NCI-H146 (cell line): ENCODE results near the gene MYL5.
"Not testable (repeated sequence)": the region's sequence is repeated elsewhere in the genome, so short reads cannot be mapped to it uniquely, and the experiment has no call there.

ENCODE experiments used
- DNase-seq: peaks from one replicate; lab custom pipeline; 2025; lab: John Stamatoyannopoulos, UW

Gene MYL5

GRCh38 chr4:657834-658667 lies 16.3 kb upstream of the MYL5 start:
- DNase-seq = no peak

DNA sequence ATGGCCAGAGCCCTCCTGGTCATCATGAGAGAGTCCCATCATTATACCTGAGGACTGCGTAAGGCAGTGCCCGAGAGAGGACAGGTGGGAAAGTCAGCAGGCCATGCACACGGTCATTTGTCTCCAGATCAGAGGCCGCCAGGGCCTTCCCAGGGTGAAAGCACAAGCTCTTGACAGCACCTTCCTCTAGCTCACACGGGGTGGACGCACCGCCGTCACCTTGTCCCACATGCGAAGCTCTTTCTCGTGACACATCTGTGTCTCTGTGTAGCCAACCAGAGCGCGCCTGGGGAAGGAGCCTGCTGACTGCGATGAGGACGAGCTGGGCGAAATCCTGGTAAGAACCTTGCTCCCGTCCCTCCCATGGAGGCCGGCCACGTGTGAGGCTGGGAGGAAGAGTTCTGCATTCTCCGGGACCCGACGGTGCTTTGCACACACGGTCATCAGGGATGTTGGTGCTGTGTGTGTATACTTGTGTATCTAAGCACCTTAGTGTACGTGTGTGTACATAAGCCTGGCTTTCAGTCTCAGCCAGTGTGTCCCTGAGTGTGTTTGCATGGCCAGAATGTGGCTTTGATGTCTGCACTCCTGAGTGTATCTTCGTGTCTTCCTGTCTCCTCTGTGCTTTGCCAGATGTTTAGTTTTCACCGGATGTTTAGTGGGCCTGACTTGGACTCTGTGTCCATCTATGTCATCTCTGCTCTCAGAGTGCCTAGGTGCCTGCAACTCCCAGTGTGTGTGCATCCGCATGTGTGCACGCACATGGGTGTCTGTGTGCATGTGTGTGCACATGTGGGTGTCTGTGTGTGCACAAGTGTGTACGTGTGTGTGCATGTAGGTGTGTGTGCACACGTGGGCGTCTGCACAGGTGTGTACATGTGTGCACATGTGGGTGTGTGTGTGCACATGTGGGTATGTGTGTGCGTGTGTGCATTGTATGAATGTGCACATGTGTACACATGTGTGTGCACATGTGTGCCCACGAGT lies 15.4 kb upstream of the MYL5 start:
- no peak for DNase-seq

GRCh38 chr4:659851-660250 lies 14.5 kb upstream of the MYL5 start:
- no peak for DNase-seq

- DNase-seq = no peak
These were observed 13.9 kb upstream of the MYL5 start for GRCh38 chr4:660401-660800.

DNA sequence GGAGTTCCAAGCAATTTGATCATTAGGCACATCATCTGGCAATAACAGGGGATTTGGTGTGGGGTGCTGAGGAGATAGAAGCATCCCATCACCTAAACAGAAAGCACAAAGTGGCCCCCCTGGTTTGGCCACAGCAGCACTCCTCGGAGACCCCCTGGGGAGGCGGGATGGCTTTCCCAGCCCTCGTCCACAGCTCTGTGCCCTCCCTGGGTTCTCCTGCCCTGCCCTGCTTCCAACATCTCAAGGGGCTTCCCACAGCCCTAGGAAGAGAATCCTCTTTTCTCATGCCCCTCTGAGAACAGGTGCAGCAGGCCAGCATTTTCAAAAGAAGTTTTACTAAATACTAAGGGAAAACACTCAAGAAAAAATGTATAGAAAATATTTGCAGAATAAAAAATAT lies 13.1 kb upstream of the MYL5 start:
- no peak for DNase-seq

- DNase-seq = no peak
These were observed 12.2 kb upstream of the MYL5 start for GRCh38 chr4:661881-662761.

DNA sequence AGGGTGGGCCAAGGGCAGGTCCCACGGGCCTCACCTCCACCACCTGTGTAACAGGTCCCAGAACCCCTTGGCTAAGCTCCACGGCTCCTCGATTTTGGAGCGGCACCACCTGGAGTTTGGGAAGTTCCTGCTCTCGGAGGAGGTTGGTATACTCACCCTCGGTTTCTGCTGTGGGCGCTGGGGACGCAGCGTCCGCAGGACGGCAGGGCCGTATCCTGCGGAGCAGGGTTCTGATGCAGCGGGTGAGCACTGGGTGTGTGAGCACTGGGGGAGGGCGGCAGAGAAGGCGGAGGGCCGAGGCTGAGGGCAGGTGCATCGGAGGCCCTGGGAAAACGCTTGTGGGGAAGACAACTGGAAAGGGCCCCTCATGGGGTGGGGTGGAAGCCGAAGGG lies 11.3 kb upstream of the MYL5 start:
- DNase-seq = no peak

DNA sequence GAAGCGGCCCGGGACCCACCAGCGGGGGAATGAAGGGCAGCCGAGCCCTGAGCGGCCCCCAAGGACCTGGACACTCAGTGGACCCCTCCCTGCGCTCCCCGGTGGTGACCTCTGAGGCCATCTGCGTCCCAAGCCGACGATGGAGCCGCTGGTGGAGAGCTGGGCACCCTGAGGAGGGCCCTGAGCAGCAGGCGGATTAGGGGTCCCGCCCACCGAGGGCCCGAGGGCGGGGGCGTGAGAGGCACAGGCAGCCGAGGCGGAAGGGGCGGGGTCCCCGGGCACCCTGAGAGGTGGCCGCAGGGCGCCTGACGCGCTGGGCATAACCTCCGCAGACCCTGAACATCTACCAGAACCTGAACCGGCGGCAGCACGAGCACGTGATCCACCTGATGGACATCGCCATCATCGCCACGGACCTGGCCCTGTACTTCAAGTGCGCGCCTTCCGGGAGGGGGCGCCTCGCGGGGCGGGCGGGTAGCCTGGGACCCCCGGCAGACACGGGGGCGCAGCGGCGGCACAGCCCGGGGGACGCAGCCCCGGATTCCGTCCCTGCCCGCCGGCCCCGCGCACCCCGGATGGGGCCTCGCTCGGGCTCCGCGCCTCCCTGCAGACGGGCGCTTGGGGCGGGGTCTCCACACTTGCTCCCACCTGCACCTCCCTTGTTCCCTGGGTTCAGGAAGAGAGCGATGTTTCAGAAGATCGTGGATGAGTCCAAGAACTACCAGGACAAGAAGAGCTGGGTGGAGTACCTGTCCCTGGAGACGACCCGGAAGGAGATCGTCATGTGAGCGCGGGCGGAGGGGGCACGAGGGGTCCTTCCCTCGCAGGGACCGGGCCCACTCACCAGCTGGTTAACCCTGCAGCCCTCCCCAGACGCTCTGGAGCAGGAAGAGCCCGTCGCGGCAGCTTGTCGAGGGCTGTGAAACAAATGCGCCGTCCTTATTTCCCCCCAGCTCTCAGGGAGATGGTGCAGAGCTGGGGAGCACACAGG lies 10.6 kb upstream of the MYL5 start:
- DNase-seq = peak; percentile 90

GRCh38 chr4:664713-665231 lies 9.6 kb upstream of the MYL5 start:
- no peak for DNase-seq

GRCh38 chr4:665381-665750 lies 9.0 kb upstream of the MYL5 start:
- DNase-seq = no peak

DNA sequence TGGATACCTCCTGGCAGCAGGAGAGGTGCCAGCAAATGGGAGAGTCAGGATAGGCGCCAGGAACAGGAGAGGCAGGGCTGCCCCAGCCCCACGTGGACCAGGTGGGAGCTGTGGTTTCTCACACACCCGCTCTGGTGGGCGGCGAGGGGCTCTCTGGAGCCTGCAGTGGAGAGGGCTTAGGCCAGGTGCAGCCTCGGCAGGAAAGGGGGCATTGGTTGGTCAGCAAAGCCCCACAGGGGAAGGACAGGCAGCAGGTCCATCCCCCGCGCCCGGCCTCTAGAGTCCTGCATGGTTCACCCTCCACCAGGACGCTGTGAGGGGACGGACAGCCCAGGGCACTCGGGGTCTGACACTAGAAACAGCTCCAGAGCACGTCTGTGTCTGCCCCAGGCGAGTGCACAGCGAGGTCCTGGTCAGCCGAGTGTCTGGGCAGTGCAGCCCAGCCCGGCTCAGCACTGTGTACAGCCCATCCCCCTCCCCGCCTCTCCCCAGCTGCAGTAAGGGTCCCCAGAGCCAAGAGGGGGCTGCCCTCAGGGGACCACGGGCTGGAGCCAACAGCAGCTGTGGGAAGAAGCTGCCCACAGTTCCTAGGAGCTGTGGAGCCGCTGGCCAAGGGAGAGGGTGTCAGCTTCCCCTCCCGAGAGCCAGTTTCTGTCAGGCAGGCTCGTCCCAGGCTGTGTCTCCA lies 8.4 kb upstream of the MYL5 start:
- no peak for DNase-seq

- no peak for DNase-seq
These were observed 7.9 kb upstream of the MYL5 start for GRCh38 chr4:666436-666810.

DNA sequence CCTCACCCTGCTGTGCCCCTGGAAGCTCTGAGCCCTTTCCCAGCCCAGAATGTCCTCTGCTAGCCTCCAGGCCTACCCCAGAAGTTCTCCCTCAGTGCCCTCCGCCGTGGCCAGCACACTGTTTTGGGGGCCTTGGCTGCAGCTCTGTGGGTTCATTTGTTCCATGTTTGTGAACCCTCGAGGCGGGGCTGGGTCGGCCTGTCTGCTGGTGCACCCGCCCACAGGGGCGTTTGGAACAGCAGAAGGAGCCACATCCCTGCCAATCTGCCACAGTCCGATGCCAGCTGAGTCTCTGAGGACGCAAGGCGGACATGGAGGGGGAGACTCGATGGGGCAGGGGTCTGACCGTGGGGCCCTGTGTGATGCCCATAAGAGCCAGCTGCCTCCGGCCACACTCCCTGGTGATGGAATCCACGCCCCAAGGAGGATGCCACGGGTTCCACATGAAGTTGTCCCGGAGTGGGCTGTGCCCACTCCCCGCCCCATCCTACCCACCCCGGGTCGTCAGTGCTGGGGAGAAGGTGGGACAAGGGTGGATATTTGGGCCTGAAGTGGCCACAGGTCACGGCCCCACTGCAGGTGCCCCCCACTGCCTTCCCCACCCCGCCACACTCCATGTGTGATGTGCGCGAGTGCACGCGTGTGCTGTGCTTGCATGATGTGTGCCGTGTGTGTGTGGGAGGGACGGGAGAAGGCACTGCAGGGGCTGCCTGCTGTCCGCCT lies 7.4 kb upstream of the MYL5 start:
- DNase-seq = no peak

- no peak for DNase-seq
These were observed 6.8 kb upstream of the MYL5 start for GRCh38 chr4:667545-667925.

GRCh38 chr4:668219-668618 lies 6.1 kb upstream of the MYL5 start:
- not testable (repeated sequence) for DNase-seq

GRCh38 chr4:669806-670559 lies 4.4 kb upstream of the MYL5 start:
- DNase-seq = not testable (repeated sequence)

- DNase-seq = no peak
These were observed 2.6 kb upstream of the MYL5 start for GRCh38 chr4:671769-672168.

DNA sequence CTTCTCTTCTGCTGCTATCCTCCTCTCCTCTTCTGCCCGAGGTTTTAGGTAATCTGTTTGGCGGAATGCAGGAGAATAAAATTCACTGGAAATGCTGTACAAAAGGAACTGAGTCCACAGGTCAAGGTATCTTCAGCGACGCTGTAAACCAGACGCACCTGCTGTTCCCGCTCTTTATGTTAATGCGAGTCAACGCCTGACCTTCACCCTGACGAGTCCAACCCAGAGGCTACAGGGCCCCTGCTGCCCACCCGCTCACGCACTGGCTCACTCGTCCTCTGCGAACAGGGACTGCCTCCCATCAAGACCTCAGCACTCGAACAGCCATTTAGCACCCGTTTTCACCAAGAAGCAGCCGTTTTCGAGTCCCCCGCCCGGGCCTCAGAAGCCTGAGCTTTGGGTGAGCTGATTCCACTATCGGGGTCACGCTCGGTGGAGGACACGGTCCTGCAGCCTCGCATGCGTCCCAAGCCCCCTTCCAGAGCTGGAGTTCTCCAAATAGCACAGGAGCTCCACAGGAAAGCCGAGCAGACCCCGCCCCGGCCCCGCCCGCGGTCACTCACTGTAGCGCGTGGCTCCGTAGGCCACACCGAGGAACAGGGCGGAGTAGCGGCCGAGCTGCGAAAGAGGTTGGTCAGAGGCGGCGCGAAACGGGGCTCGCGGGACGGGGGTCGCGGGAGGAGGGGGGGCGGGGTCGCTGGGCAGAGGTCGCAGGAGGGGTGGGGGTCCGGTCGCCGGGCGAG lies 822 bp upstream of the MYL5 start:
- peak; percentile 55 for DNase-seq
